NAMALWA (cell line): ENCODE results near the gene GABRR2.
"Not testable (repeated sequence)": the region's sequence is repeated elsewhere in the genome, so short reads cannot be mapped to it uniquely, and the experiment has no call there.

Experiments used
- DNase-seq: peaks from one replicate; pipeline ENCODE4 v3.0.0-alpha.2; 2015; ENCODE audit warnings: low spot score

Gene GABRR2

DNA sequence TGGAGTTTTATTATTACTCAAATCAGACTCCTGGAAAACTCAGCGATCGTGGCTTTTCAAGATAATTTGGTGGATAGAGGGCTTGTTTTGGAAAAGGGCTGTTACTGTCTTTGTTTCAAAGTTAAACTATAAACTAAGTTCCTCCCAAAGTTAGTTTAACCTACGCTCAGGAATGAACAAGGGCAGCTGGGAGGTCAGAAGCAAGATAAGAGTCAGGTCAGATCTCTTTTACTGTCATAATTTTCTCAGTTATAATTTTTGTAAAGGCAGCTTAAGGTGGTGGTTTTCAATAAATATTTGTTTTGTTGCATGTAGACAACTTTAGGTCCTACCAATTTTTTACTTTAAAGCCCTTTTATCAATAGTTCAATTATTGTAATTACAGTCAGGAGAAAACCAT lies 9.2 kb upstream of the GABRR2 start:
- DNase-seq = no peak

DNA sequence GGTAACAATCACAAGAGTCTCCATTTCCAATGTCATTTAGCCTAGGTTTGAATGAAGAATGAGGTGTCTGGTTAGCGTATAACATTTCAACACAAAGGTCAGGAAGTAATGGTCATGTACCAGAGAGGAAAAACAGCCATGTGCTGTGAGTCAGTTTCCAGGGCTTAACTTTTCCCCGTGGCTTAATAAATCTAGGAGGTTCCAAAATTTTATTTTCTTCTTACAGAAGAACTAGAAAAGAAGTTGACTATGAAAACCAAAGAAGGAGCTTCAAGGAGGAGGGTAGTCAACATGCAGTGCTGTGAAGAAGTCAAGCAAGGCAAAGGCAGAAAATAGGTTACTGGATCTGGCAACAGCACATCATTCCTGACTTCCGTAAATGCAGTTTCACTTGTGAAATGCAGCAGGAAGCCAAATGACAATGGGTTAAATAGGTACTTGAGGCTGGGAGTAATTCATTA lies 8.4 kb upstream of the GABRR2 start:
- DNase-seq = no peak

DNA sequence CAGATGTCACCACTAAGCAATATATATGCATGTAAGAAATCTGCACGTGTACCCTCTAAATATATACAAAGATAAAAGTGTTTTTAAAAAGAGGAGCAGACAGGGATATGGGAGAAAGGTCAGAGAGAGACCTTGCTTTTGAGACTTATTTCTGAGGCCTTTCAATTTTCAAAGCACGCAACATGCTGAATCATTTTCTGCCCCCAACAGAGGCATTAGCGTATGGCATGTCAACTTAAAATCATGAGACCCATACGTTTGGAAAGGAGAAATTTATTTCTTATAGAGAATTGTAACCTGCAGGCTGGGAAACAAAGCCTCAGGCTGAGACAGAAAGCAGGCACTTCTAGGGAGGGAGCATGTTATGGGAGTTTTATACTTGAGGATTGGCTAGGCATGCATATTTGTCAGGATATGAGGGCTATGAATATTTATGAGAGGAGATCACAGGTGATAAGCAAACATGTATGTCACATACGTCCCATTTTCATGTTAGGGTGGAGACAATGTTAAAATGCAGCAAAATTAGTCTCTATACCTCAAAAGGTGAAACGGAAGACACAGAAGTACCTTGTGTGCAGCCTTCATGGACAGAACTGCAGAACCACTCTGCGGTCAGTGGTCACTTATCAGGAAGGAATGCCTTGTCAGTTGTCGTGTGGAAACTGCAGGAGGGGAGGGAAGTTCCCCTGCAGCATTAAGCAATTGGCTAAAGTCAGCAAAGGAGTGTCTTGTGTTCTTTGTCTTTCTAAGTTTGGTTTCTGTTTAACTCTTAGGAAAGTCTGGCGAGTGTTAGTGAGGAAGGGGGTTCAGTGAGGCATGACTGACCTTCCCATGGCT lies 6.3 kb upstream of the GABRR2 start:
- DNase-seq = no peak

DNA sequence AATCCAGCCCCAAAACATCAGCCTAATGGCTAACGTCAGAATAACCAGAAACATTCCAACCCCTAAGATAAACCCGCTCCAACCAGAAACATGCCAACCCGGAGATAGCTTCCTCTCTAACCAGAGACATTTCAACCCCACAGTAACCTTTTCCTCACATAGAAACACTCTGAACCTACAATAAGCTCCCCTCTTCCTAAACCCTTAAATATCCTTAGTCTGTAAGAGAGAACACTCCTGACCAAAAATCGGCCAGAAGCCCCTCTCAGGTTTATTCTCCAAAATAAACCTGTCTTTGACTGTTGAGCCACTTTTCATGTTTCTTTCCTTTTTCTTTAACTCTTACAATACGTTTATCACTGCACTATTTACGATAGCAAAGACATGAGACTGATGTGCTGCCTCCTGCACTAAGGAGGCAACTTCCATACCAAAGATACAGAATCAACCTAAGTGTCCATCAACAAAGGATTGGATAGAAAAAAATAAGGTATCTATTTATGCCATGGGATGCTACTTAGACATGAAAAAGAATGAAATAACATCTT lies 5.0 kb upstream of the GABRR2 start:
- no peak for DNase-seq

DNA sequence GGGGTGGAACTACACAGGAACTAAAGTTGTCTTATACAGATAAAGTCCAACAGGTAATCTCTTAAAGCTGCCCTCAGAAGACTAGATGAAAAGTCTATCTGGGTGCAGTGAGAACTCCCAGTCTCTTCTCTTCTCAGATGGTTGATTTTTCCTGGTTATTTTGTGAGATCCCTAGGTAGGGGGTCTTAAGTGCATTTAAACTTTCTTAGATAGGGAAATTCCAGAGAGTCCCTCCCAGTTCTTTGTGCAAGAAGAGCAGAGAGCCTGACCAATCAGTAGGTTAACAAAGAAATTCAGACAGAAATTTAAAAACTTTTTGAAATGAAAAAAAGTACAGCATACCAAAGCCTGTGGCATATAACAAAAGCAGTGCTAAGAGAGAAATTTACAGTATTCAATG lies 2.0 kb upstream of the GABRR2 start:
- no peak for DNase-seq

GRCh38 chr6:89314692-89315091 lies 407 bp downstream of the GABRR2 start:
- DNase-seq = no peak

GRCh38 chr6:89313006-89313405 lies 2.1 kb downstream of the GABRR2 start:
- no peak for DNase-seq

DNA sequence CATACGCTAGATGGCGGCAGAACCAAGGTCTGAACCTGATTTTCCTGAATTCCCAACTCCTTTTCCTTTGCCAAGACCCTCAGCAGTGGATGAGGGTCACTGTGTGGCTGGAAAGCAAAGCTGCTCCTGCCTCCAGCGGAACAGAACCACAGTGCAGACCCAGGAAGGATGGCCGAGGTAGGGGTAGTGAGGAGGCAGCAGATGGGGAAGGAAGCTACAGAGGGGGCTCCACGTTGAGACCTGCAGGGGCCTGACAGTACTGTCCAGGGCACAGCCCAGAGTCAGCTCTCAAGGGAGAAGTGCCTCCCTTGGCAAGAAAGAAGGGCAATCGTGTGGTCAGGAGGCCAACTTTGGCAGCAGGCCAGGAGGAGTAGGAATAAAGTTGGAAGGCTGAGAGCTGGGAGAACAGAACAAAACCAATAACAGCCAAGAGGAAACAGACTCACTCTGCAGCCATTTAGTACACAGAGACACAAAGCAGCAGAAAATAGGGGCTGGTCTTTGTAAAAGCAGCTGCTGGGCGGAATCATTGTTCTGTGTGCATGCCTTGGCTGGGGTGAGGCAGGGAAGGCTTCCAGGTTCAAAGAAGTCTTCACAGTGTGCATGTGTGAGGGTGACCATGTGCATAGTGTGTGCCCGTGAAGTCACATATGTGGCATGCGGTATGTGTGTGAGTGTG lies 3.1 kb downstream of the GABRR2 start:
- no peak for DNase-seq

DNA sequence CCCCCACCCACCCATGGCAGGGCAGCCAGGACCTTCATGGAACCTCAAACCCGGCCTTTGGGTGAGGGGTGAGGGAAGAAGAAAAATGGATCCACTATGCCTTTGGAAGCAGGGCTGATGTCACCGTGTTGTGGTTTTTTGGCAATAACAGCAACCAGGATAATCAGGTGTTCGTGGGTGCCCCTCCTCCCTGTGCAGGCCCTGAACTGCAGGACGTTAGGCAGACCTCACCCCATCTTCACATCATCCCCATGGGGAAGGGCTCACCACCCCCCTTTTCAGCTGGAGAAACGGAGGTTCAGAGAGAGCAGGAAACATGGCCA lies 3.6 kb downstream of the GABRR2 start:
- no peak for DNase-seq

DNA sequence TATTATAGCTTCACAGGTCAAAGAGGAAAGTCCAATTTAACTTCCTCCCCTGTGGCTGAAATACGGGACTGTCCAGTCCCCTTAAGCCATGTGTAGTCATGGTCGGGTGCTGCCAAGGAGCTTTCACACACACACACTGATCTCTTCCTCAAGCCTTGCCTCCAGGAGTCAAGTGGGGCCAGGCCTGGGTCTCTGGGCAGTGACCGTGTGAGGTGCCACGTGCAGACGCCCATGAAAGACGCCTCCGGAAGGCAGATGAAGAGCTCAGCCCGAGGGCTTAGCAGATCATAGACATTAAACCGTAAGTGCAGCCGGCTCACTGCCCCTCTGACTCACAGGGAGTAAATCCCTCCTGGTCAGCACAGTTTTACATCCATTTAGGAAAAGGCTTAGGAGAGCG lies 4.2 kb downstream of the GABRR2 start:
- DNase-seq = no peak

GRCh38 chr6:89308525-89309395 lies 6.3 kb downstream of the GABRR2 start:
- no peak for DNase-seq

DNA sequence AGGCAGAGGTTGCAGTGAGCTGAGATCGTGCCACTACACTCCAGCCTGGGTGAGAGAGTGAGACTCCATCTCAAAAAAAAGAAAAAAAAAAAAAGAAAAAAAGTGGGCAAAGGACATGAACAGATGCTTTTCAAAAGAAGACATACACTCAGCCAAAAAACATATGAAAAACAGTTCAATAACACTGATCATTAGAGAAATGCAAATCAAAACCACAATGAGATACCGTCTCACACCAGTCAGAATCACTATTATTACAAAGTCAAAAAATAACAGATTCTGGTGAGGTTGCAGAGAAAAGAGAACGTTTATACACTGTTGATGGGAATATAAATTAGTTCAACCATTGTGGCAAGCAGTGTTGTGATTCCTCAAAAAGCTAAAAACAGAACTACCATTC lies 10.6 kb downstream of the GABRR2 start:
- not testable (repeated sequence) for DNase-seq

GRCh38 chr6:89302936-89303335 lies 12.2 kb downstream of the GABRR2 start:
- DNase-seq = no peak

GRCh38 chr6:89302195-89302770 lies 12.8 kb downstream of the GABRR2 start:
- no peak for DNase-seq

- DNase-seq = no peak
Measured at GRCh38 chr6:89301586-89302194, 13.4 kb downstream of the GABRR2 start.

DNA sequence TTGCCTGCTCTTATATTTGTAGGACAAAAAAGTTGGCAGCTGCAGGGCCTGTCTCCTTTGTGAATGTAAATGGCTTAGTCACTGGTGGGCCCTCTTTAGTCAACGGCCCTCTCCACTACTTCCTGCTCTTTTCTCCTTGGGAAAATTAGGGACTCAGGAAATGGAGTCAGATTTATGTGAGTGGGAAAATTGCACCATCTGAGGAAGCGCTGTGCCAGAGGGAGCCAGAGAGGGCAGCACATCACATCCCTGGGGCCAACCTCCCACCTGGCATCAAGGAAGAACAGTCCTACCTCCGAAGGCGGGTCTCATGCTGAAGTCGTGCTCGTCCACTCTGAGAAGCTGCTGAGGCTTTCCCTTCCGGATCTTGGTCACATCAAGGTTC lies 15.6 kb downstream of the GABRR2 start:
- DNase-seq = no peak

DNA sequence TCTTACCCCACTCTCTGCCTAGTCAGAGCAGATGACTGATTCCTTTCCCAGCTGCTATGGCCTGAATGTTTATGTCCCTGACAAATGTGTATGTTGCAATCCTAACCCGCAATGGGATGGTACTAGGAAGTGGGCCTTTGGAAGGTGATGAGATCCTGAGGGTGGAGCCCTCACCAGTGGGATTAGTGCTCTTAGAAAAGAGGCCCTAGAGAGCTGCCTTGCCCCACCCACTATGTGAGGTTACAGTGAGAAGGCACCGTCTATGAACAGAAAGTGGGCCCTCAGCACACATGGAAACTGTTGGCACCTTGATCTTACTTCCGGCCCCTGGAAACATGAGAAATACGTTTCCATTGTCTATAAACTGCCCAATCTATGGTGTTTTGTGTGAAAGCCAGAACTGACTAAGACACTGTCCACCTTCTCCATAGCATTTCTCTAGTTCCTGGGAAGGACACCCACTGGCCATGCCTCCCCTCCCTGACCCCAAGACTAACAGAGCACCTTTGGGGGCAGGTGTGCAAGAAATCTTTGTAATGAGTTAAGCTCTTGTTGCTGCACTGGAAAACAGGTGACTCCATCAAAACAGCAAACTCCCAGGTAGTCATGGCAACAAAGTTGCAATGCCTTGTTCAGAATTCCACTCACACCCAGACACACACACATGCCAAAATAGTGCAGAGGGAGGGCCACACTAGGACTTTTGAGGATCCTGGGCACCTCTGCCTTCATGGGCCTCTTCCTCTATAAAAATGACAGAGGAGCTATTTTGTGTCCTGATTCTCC lies 16.2 kb downstream of the GABRR2 start:
- DNase-seq = no peak

DNA sequence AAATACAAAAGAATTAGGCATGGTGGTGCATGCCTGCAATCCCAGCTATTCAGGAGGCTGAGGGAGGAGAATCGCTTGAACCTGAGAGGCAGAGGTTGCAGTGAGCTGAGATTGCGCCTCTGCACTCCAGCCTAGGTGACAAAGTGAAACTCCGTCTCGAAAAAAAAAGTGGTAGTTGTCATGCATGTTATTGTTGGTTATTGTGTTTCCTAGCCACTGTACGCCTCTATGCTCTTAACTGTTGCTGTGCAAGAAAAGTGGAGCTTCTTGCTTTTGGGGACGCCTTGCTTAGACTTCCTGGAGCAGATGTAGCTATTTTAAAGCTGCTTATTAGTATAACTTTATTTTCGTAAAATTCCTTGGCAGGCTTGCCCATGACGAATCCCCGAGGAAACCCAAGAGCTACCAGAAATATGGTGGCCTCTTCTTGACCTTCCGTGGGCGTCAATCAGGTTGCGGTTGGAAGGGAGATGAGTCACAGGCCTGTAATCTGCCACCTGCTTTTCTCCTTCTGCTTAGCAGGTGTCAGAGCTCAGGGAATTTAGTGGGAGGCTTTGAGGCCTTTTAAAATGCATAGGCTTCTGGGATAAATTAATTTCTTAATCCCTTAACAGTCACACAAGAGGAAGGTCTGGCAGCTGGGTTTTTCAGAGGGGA lies 17.3 kb downstream of the GABRR2 start:
- no peak for DNase-seq

DNA sequence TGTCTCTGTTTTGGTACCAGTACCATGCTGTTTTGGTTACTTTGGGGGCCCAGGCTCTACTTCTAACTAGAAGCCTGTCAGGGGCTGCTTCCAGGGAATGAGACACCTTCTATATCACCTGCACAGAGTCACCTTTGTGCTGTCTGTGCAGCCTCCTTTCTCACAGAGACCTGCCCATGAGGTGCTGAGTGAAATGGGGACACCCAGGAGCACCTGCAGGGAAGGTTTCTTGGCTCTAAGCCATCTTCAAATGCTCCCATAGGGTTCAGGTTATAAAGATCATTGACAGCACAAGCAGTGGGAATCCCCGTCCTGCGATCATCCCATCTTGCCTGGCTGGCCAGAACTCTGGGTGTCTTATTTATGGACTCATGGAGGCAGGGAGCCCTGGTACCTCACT lies 19.1 kb downstream of the GABRR2 start:
- no peak for DNase-seq

- DNase-seq = not testable (repeated sequence)
Measured at GRCh38 chr6:89295116-89295515, 20.0 kb downstream of the GABRR2 start.
